NB4 (cell line): Measurements from ENCODE around the gene MPRIP.

Source experiments
- MAX ChIP-seq: IDR thresholded peaks from 2 replicates; pipeline ENCODE4 v1.6.1; 2011; ENCODE audit warnings: low read depth, low read length
- MYC ChIP-seq: IDR thresholded peaks from 2 replicates; pipeline ENCODE4 v1.6.1; 2011; ENCODE audit warnings: low read depth, low read length
- POLR2A ChIP-seq: IDR thresholded peaks from 2 replicates; pipeline ENCODE4 v1.6.1; 2011; ENCODE audit warnings: mild to moderate bottlenecking; ENCODE audit not compliant: insufficient read length; ENCODE audit errors: extremely low read depth
- TF ChIP-seq, protein P1 (sequence below): IDR thresholded peaks from one replicate; pipeline ENCODE4 v1.5.1; 2012; ENCODE audit warnings: low read depth, low read length

- TF ChIP-seq MAX (no peak), POLR2A (no peak), MYC (no peak)
- TF ChIP-seq, protein P1, sequence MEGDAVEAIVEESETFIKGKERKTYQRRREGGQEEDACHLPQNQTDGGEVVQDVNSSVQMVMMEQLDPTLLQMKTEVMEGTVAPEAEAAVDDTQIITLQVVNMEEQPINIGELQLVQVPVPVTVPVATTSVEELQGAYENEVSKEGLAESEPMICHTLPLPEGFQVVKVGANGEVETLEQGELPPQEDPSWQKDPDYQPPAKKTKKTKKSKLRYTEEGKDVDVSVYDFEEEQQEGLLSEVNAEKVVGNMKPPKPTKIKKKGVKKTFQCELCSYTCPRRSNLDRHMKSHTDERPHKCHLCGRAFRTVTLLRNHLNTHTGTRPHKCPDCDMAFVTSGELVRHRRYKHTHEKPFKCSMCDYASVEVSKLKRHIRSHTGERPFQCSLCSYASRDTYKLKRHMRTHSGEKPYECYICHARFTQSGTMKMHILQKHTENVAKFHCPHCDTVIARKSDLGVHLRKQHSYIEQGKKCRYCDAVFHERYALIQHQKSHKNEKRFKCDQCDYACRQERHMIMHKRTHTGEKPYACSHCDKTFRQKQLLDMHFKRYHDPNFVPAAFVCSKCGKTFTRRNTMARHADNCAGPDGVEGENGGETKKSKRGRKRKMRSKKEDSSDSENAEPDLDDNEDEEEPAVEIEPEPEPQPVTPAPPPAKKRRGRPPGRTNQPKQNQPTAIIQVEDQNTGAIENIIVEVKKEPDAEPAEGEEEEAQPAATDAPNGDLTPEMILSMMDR = no peak
These were observed 134.9 kb downstream of the MPRIP start for GRCh38 chr17:17177176-17177575.
